ENCODE data around the gene CTDSPL2. TPM values are rescaled to one million over a fixed set of nuclear protein-coding genes. Genes with fewer than 3 reads are reported as not detected.
"Not testable (repeated sequence)": the region's sequence is repeated elsewhere in the genome, so short reads cannot be mapped to it uniquely, and the experiment has no call there.

The CTDSPL2 gene
- total RNA-seq, 1 donor from 2014 or later, result 138 TPM

DNA sequence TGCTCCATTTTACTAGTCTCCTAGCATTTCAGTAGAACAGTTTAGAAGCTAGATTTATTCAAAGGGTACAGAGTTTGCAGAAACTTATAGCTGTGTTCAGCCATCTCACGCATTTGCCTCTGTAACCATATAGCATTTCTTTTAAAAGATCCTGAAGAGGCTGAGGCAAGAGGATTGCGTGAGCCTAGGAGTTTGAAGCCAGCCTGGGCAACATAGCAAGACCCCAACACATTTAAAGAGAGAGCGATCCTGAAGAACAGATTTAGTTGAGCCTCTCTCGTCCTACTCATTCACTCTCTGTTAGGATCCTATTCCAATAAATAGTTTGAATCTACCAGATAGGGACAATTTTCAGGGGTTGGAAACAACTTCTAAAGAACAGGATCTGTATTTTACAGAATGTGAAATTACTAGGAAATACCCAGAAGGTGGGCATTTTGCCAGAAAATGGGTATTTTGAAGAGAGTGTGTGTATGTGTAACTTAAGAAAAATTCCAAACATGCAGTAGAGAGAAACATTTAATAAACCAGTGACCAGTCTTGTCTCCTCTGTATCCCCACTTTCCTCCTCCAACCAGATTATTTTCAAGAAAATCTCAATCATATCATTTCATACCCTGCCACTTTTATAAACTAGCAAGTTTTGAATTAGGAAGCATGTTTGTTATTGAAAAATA is 114.0 kb downstream of the CTDSPL2 start:
- DNase-seq, result no peak

DNA sequence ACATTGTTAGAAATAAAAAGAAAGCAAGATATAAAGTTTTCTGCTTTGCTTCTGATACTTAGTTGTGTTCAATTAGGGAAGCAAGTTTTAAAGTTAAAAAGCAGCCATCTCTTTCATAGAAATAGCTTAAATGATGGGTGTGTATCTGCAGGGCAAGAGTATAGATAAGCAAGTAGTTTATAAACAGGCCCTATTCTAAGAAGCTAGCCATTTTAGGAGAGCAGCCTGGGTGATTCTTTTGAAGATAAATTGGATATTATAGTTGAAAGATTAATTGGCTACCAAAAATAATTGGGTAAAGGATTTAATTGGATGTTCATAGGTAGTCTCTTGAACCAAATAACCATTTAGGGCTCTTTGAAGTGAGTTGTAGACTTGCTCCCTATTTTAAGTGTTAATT is 115.2 kb downstream of the CTDSPL2 start:
- DNase-seq, result no peak

DNA sequence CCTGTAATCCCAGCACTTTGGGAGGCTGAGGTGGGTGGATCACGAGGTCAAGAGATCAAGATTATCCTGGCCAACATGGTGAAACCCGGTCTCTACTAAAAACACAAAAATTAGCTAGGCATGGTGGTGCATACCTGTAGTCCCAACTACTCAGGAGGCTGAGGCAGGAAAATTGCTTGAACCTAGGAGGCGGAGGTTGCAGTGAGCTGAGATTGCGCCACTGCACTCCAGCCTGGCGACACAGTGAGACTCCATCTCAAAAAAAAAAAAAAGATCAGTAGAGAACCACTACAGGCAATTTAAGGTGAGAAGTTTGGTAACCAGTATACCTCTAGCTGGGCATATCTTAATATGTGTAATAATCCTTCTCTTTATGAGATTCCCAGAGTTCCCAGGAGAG is 117.3 kb downstream of the CTDSPL2 start:
- not testable (repeated sequence) for DNase-seq

DNA sequence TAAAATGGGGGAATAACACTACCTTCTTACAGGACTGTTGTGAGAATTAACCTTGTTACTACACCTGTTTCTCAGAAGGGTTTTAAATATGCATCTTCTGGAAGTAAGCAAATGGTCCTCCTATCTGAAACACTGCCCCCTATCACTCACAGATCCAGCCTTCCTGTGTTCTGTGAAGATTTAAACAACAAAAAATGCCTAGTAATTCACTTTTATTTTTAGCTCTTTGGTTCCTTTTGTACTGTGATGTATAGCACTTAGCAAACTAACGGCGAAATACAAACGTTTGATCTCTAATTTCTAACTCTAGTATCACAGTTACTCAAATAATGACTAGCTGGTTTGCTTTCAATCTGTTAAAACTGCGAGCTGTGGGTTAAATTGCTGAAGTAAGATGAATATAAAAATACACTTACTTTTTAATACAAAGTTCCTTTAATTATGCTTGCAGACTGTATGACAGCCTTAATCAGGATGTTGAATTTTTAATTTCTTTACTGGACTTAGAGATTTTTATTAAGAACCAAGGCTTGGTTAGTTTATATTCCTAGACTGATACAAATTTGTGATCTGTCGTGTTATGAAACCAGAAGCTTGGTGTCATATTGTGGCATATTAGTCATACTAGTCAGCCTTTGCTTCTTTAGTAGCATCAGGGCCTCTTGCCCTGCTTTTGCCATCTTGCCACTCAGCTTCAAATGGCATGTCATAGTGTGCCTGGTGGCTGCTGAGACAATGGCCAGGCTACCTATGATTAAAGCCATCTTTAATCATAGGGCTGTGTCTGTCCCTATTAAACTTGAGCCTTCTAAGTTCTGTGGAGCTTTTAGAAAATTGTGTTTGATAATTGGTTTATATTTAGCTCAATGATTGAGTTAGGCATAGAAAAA is 118.7 kb downstream of the CTDSPL2 start:
- DNase-seq, result no peak

DNA sequence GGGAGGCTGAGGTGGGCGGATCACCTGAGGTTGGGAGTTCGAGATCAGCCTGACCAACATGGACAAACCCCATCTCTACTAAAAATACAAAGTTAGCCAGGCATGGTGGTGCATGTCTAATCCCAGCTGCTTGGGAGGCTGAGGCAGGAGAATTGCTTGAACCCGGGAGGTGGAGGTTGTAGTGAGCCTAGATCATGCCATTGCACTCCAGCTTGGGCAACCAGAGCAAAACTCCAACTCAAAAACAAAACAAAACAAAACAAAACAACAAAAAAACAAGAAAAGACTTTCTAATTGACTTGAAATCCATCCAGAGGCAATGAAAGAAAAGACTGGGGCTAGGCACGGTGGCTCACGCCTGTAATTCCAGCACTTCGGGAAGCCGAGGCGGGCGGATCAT is 121.7 kb downstream of the CTDSPL2 start:
- not testable (repeated sequence) for DNase-seq

DNA sequence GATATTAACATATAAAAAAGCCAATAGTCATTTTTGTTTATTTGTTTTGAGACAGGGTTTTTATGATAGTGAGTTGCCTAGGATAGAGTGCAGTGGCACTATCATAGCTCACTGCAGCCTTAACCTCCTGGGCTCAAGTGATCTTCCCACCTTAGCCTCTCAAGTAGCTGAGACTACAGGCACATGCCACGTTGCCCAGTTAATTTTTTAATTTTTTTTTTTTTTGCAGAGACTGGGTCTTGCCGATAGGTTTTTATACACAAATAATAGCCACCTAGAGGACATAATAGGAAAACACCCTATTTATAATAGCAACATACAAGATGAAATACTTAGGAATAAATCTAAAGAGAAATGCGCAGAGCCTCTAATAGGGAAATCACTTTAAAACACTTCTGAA is 122.8 kb downstream of the CTDSPL2 start:
- DNase-seq, result no peak

DNA sequence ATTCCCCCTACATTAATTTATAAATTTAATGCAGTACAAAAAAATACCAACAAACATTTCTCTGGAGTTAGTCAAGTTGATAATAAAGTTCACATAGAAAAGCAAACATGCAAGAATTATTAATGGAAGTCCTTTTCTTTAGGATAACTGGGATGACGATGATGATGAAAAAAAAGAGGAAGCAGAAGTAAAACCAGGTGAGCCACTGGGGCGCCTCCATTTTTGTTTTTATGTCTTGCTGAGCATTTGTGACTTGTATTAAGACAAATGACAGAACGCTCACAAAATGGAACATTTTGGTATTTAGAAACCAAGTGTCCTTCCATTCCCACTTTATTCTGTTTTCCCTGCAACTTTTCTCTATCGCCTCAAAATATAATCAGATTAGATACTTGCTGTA is 123.3 kb downstream of the CTDSPL2 start:
- no peak for DNase-seq

DNA sequence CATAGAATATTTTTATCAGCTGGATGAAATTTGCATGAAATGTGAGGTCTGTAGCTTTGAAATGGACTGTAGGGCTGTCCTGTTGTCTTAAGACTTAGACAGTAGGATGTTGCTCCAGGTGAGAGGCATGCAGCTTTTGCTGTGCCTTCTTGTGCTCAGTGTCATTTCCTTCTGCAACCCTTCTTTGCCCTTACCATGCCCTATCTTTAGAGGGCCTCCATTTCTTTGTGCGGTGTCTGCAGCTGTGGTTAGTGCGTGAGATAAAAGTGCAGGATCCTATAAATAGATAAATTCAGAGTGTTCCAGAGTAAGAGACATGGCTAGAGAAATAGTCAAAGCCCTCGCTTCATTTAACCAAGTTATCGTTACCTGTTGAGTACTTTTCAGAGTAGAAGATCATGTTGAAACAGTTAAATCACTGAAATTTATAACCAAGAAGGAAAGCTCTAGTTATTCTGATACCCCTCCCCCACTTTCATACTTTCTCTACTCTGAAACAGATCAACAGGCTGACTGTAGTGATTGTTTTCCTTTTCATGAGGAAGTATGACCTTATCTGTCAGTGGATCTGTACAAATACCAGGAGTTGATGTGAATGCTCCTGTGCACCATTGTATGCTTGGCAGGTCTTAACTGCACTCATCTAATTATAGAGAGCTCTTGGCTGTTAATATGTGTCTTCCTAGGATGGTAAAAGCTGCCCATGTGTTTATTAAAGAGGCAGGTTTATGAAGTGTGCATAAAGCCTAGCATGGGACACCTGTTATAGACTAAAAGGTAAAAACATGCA is 127.7 kb downstream of the CTDSPL2 start:
- no peak for DNase-seq

DNA sequence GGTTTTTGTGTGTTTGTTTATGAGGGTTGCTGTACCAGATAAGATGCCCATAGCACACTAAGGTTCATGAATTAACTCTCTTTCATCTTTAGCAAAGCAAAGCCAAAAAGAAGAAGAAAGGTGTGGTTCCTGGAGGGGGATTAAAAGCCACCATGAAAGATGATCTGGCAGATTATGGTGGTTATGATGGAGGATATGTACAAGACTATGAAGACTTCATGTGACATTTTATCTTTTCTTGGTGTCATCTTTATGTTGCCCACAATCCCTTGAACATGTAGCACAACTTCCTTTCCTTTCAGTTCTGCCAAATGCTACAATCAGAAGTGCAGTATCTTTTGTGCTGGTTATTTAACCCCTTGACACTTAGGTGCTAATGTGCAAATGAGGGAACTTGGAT is 133.5 kb downstream of the CTDSPL2 start:
- DNase-seq, result not testable (repeated sequence)

DNA sequence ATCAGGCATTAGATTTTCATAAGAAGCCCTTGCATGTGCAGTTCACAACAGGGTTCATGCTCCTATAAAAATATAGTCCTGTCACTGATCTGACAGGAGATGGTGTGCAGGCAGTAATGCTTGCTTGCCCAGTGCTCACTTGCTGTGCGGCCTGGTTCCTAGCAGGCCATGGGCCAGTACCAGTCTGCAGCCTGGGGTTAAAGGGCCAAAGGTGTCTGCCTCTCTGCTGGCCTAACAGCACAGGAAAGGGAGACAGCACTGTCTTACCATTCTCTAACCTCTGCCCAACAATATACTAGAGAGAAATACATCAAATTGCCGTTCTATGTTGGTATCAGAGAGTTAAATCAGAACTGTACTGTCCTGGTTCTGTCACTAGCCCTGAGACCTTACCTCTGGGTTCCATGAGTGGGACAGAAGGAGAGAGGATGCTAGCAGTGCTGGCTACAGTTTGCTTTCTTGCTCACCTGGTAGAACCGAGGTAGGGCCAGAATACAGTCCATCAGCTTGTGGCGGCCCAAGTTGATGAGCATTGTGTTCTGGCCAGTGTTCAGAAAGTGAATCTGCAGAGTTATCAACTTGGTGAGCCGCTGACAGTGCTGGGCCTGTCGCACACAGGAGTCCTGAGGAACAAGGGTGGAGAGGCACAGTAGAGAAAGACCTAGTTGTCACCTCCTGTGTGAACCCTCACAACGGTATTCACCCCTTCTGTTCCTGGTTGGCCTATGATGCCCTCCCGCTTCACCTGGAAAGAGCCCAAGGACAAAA is 138.1 kb downstream of the CTDSPL2 start:
- no peak for DNase-seq

DNA sequence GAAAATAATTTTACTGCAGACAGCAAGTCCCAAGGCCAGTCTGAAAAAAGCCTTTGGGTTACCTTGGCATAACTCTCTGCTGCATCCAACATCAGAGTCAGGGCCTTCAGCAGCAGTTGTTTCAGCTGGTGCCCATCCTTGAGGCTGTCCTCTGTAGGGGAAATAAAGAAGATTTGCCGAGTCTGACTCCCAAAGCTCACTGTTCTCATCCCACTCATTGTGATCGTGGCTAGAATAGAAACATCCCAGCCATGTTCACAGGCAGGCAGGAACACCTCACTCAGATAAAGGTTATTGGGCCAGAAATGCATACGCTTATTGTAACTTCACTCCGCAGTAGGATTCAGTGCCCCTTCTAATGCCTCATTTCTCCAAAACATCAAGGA is 138.7 kb downstream of the CTDSPL2 start:
- DNase-seq, result no peak

DNA sequence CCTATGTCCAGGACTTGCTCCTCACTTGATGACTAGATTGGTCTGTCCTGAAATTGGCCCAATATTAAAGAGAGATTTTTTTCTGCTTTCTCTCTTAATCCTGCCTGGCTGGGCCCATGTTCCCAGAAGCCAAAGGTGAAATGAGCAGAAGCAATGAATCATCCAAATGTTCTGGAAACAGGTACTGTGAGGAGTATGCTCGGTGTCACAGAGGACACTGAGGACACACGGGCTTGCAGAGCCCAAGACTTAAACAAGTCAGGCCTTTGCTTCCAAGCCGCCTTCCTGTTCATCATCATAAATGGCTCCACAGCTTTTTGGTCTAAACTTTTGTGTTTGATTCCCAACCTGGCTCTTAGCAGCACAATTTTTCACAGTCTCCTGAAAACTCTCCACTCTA is 140.9 kb downstream of the CTDSPL2 start:
- DNase-seq, result no peak

DNA sequence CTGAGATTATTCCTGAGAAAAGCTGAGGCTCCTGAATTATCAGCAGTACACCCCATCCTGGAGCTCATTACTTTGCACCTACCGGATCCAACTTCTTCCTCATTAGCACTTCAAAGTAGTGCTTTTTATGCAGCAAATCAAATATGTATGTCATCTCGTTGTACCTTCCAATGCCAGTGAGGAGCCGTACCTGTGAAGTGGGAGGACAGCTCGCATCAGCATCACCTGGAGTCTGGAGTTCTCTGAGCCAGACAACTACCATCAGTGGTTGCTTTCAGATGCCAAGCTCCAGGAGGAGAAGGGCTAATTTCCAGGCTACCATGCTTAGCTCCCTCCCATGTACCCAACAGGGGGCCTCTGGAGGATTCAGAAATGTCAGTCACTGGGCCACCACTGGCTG is 141.9 kb downstream of the CTDSPL2 start:
- DNase-seq, result no peak

DNA sequence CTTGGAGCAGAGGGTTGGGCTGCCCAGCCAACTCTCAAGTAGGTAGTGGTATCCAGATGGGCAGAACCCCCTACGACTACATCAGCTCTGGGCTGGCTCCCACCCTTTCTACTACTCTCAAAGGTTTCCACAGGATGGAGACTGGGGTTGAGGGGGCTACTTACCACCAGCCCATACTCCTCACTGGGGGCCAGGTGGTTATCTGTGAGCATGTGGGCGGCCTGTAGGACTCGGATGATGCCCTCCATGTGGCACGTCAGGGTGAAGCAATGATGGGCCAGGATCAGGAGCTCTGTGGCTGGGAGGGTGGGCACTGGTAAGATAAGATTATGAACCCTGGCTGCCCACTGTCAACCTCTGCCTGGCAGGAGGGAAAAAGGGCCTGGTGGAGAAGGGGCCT is 142.9 kb downstream of the CTDSPL2 start:
- no peak for DNase-seq

DNA sequence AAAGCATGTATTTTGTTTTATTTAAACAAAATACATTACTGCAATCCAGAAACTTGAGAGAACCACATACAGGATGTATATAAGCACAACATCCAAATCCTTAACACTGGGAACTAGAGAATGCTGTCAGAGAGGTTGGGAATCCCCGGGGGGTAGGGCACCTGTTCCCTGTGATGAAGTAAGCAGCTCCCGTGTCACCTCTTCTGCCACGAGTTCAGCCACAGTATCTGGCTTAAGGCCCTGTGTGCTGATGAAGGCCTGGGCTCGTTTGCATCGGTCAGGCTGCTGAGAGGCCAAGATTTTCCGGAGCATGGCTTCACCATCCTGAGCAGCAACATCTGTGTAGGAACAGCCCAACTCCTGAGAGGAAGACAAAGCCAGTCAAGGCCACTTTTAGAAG is 146.0 kb downstream of the CTDSPL2 start:
- DNase-seq, result no peak

DNA sequence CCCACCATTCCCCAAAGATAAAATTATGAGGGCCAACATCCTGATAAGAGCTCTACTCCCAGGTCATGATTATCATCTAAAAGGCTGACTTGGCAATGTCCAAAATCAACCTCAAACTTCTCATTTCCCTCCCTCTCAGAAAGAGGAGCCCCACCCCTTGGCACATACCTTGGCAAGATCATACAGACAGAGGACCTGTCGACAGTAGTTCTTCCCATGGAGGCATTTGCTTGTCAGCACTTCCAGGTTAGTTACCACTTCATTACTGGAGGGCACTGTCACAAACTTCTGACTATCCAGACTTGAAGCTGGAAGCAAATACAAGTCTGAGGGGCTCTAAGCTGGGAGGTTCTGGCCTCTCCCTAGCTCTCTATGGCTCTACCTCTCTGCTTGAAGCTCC is 147.3 kb downstream of the CTDSPL2 start:
- no peak for DNase-seq

Other genes starting within 250 kb of the CTDSPL2 start
- gene FRMD5, start 232.4 kb upstream of the CTDSPL2 start, total RNA-seq, result 29.2 TPM
- 224 TPM for gene GOLM2, start 138.9 kb upstream of the CTDSPL2 start, total RNA-seq
- gene EIF3J, start 109.5 kb downstream of the CTDSPL2 start, total RNA-seq, result 63.0 TPM
- gene SPG11, start 236.0 kb downstream of the CTDSPL2 start, total RNA-seq, result 88.6 TPM